Measurements from ENCODE around the gene ARHGEF6.

- TF ChIP-seq CTCF (IDR thresholded peaks at IDR 0.05) = no peak
- no peak for TF ChIP-seq POLR2A (IDR thresholded peaks at IDR 0.05)
Observed at GRCh38 chrX:136662976-136663375, 117.8 kb downstream of the ARHGEF6 start.
